ENCODE data around the gene NOC3L. TPM values are rescaled to one million over a fixed set of nuclear protein-coding genes. Genes with fewer than 3 reads are reported as not detected.

Gene NOC3L, protein sequence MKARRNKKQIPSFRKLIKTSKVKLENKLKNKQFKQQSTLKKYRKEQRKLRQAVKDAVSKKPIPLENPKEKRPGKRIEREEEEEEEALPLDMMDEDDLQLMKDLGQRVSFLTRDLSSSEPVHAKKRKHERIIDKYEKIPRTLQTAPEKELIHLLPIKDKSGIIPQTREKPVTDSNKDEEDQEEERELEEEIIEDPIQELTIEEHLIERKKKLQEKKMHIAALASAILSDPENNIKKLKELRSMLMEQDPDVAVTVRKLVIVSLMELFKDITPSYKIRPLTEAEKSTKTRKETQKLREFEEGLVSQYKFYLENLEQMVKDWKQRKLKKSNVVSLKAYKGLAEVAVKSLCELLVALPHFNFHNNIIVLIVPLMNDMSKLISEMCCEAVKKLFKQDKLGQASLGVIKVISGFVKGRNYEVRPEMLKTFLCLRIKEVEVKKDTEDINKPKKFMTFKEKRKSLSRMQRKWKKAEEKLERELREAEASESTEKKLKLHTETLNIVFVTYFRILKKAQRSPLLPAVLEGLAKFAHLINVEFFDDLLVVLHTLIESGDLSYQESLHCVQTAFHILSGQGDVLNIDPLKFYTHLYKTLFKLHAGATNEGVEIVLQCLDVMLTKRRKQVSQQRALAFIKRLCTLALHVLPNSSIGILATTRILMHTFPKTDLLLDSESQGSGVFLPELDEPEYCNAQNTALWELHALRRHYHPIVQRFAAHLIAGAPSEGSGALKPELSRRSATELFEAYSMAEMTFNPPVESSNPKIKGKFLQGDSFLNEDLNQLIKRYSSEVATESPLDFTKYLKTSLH
- total RNA-seq (2014; rRNA removed; shearing (Covaris generic)) (29.9 and 44.9 TPM in 2 replicates), polyA plus RNA-seq (2016; fragmentation: Nextera tagmentation; extraction: Ambion mirVana) (22.3 and 23.4 TPM in 2 replicates)

- Histone ChIP-seq H3K9me3 (ENCODE audit: low read depth) (no peaks in the 10 kb centered on the region), H3K9me2 (ENCODE audit: insufficient read depth) (no peaks in the 10 kb centered on the region), H2AFZ (peak within 1 kb of the TSS; percentile 100), H3K4me1 (ENCODE audit: insufficient read depth) (peaks cover 22% of the 10 kb centered on the region), H3K27me3 (replicated peaks; ENCODE audit: insufficient read depth) (no peaks in the 10 kb centered on the region), H3K9ac (peak within 1 kb of the TSS; percentile 80), H3F3A (ENCODE audit: insufficient read depth) (peaks cover 20% of the 10 kb centered on the region), H3K27ac (peak within 1 kb of the TSS; percentile 60), H3K4me3 (peak within 1 kb of the TSS; percentile 88), H3K4me2 (ENCODE audit: unreplicated experiment) (peak within 1 kb of the TSS; percentile 98), H3K36me3 (ENCODE audit: low read depth) (0 out of 2 replicates have a peak, but pooled peaks cover 4% of the 10 kb centered on the region), H4K20me1 (ENCODE audit: insufficient read depth) (no peaks in the 10 kb centered on the region), H3K79me2 (ENCODE audit: insufficient read depth) (peaks cover 41% of the 10 kb centered on the region)
- TF ChIP-seq EZH2 (IDR thresholded peaks at IDR 0.05; ENCODE audit: insufficient read depth, poor library complexity, severe bottlenecking): no peak
- TF ChIP-seq EZH2phosphoT487 (IDR thresholded peaks at IDR 0.05; ENCODE audit: insufficient read depth, low read depth): no peak
- DNase-seq: peak; percentile 99
- in situ Hi-C loops (cut with MboI): no loop called here
- 1% methylated on average over 55 of the region's 55 CpGs for WGBS, 2 experiments (ENCODE audit: low coverage in 1 of 2, low lambda C conversion rate in 2 of 2, missing lambda C conversion rate in 2 of 2)
These were observed at the start of gene NOC3L for GRCh38 chr10:94362360-94363250. Gene NOC3L (minus strand): TSS chr10:94362939. CDS start chr10:94362838, 101 bp downstream.

DNA sequence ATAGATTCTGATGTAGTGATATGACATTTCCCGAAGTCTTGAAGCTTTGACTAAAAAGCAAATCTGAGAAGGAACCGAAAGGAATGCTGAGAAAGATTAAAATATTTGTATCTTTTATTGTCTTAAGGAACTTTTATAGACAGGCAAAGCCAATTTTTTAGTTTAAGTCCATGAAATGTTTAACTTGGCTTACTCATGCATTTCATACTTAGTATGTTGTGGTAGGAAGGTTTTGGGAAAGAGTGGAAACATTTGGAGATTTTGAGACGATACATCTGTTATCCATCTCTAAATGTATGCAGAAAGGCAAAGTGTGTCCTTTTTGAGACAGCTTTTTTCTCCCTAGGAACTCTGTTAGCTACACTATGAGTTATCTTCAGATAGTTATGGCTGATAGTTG lies 49.7 kb upstream of the NOC3L start:
- H3K4me1 ChIP-seq (ENCODE audit: insufficient read depth): no peaks in the 10 kb centered on the region
- no peak overlapping the region for H3K4me3 ChIP-seq
- peak; percentile 4 for DNase-seq
- peaks cover 8% of the 10 kb centered on the region; the same call in 1 of the 2 replicates for H4K20me1 ChIP-seq (ENCODE audit: insufficient read depth)
- H3K36me3 ChIP-seq (ENCODE audit: low read depth): no peaks in the 10 kb centered on the region
- no peak overlapping the region for H3K9ac ChIP-seq
- no peaks in the 10 kb centered on the region for H3F3A ChIP-seq (ENCODE audit: insufficient read depth)
- no peak overlapping the region for H2AFZ ChIP-seq
- TF ChIP-seq EZH2 (IDR thresholded peaks at IDR 0.05; ENCODE audit: insufficient read depth, poor library complexity, severe bottlenecking): no peak
- in situ Hi-C loops (cut with MboI): no loop called here
- WGBS, 2 experiments (ENCODE audit: low coverage in 1 of 2, low lambda C conversion rate in 2 of 2, missing lambda C conversion rate in 2 of 2): 79 to 83% methylated on average over 3 of the region's 3 CpGs
- no peaks in the 10 kb centered on the region for H3K9me2 ChIP-seq (ENCODE audit: insufficient read depth)
- H3K9me3 ChIP-seq (ENCODE audit: low read depth): no peaks in the 10 kb centered on the region
- H3K4me2 ChIP-seq (ENCODE audit: unreplicated experiment): no peak overlapping the region
- H3K27ac ChIP-seq: no peak overlapping the region
- H3K79me2 ChIP-seq (ENCODE audit: insufficient read depth): peaks cover 100% of the 10 kb centered on the region
- no peaks in the 10 kb centered on the region for H3K27me3 ChIP-seq (replicated peaks; ENCODE audit: insufficient read depth)

- Histone ChIP-seq H2AFZ (no peak overlapping the region), H3K9me2 (ENCODE audit: insufficient read depth) (no peaks in the 10 kb centered on the region), H3K36me3 (ENCODE audit: low read depth) (no peaks in the 10 kb centered on the region), H3K27ac (no peak overlapping the region), H3K4me3 (no peak overlapping the region), H3K27me3 (replicated peaks; ENCODE audit: insufficient read depth) (no peaks in the 10 kb centered on the region), H3F3A (ENCODE audit: insufficient read depth) (no peaks in the 10 kb centered on the region), H3K4me2 (ENCODE audit: unreplicated experiment) (no peak overlapping the region), H3K4me1 (ENCODE audit: insufficient read depth) (no peaks in the 10 kb centered on the region), H4K20me1 (ENCODE audit: insufficient read depth) (peaks cover 8% of the 10 kb centered on the region; the same call in 1 of the 2 replicates), H3K9ac (no peak overlapping the region), H3K79me2 (ENCODE audit: insufficient read depth) (peaks cover 100% of the 10 kb centered on the region), H3K9me3 (ENCODE audit: low read depth) (no peaks in the 10 kb centered on the region)
- in situ Hi-C loops (cut with MboI): no loop called here
- TF ChIP-seq EZH2 (IDR thresholded peaks at IDR 0.05; ENCODE audit: insufficient read depth, poor library complexity, severe bottlenecking) (no peak), EZH2phosphoT487 (IDR thresholded peaks at IDR 0.05; ENCODE audit: insufficient read depth, low read depth) (no peak)
- no peak for DNase-seq
- 85 to 92% methylated on average over 3 of the region's 3 CpGs for WGBS, 2 experiments (ENCODE audit: low coverage in 1 of 2, low lambda C conversion rate in 2 of 2, missing lambda C conversion rate in 2 of 2)
These were observed 48.6 kb upstream of the NOC3L start for GRCh38 chr10:94411304-94411703.
